A549 (cell line): ENCODE data around the gene RTN4RL2.

Experiments
- CTCF ChIP-seq: fragments of >200 bp; sonication (Bioruptor Twin); formaldehyde crosslinking; IDR thresholded peaks from 3 replicates; pipeline ENCODE4 v1.5.1; 2016
- NR3C1 ChIP-seq: fragments of >200 bp; sonication (Bioruptor Twin); formaldehyde crosslinking; IDR thresholded peaks from 3 replicates; pipeline ENCODE4 v1.6.1; 2017

DNA sequence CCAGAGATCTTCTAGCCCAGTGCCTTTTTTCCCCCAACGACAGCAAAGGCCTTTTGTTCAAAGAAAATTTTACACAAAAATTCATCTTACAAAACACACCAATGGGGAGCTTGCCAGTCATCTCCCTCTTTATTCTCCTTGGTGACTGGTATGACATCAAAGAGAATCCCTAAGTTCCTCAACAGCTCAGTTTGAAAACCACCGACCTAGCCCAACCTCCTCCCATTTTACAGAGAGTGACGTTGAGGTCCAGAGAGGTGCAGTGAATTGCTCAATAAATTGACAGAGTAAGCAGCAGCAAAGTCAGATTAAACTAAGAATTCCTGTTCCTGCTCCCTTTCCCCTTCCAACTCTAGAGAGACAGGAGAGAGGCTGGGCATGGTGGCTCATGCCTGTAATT, 41.2 kb upstream of the RTN4RL2 start:
- TF ChIP-seq CTCF (no peak), NR3C1 (no peak)
